HG03097 (cell line): Measurements from ENCODE around the gene SLC25A19.
"Not testable (repeated sequence)": the region's sequence is repeated elsewhere in the genome, so short reads cannot be mapped to it uniquely, and the experiment has no call there.

Source experiments
- ATAC-seq: cut with Tn5 transposase; IDR thresholded peaks from one replicate; pipeline ENCODE4 v1.9.1; 2021; ENCODE audit not compliant: unreplicated experiment, low FRiP score

SLC25A19 gene

DNA sequence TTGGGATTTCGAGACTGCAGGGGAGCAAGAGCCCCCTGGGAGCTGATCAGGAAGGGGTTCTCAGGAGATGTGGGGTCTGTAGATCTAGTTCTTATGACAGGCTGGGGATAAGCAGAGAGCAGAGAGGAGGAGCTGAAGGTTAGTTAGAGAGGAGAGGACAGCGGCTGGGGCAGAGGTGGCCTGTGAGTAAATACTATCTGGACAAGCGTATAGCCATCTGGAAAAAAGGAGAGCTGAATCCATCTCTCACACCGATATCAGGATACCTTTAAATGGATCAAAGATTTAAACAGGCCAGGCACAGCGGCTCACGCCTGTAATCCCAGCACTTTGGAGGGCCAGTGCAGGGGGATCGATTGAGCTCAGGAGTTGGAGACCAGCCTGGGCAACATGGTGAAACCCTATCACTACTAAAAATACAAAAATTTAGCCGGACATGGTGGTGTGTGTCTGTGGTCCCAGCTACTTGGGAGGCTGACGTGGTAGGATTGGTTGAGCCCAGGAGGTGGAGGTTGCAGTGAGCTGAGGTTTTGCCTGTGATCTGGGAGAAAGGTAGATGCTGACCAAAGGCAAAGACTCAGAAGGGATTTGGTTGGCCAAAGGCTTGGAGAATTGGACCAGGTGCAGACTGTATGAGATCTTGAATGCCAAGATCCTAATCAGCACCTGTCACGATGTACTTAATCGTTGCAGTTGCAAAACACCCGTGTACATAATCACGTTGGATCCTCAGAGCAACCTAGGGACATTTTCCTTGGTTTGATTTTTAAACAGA lies 18.9 kb upstream of the SLC25A19 start:
- no peak for ATAC-seq

DNA sequence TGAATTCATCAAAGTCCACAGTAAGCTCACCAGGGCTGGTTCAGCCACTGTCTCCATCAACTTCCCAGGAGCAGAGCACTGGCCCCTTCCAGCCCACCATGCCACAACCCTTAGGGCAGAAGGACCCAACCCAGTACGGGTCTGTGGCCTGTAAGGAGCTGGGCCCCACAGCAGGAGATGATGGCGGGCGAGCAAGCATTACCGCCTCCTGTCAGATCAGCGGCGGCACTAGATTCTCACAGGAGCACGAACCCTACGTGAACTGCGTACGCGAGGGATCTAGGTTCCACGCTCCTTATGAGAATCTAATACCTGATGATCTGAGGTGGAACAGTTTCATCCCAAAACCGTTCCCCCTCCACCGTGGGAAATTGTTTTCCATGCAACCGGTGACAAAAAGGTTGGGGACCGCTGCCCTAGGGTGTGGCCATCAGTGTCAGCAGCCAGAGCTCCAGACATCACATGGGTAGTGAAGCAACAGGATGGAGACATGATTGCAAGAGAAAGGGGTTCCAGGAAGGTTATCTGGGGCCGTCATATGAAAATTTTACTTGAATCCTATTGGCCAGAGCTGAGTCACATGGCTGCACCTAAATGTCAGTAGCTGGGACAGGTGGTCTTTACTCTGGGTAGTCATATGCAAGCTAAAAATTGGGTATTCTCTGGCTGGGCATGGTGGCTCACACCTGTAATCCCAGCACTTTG lies 12.4 kb upstream of the SLC25A19 start:
- no peak for ATAC-seq

DNA sequence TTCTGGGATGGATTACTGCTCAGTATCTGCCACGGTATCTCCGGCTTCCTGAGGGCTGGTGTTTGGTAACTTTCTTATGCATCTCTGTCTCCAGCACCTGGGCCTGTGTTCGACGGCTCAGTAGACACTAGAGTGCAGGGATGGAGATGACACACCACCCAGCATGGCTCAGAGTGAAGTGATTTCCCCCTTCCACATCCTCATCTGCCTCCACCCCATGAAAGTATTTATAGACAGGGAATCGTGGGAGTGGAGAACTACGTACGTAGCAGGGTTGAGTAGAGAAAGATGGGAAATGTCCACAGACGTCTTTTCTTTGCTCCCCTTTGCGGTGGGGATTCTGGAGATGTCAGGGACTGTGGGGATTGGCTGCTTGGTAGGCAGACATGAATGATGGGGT lies 11.8 kb upstream of the SLC25A19 start:
- no peak for ATAC-seq

DNA sequence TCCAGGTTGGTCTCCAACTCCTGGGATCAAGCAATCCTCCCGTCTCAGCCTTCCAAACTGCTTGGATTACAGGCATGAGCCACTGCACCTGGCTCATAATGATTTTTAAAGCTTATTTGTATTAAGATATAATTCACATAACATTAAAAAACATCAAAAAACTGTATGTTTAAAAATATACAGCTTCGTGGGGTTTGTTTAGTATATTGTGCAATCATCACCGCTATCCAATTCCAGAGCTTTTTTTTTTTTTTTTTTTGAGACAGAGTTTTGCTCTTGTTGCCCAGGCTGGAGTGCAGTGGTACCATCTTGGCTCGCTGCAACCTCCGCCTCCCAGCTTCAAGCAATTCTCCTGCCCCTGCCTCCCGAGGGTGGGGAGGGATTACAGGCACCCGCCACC lies 11.0 kb upstream of the SLC25A19 start:
- ATAC-seq = no peak

DNA sequence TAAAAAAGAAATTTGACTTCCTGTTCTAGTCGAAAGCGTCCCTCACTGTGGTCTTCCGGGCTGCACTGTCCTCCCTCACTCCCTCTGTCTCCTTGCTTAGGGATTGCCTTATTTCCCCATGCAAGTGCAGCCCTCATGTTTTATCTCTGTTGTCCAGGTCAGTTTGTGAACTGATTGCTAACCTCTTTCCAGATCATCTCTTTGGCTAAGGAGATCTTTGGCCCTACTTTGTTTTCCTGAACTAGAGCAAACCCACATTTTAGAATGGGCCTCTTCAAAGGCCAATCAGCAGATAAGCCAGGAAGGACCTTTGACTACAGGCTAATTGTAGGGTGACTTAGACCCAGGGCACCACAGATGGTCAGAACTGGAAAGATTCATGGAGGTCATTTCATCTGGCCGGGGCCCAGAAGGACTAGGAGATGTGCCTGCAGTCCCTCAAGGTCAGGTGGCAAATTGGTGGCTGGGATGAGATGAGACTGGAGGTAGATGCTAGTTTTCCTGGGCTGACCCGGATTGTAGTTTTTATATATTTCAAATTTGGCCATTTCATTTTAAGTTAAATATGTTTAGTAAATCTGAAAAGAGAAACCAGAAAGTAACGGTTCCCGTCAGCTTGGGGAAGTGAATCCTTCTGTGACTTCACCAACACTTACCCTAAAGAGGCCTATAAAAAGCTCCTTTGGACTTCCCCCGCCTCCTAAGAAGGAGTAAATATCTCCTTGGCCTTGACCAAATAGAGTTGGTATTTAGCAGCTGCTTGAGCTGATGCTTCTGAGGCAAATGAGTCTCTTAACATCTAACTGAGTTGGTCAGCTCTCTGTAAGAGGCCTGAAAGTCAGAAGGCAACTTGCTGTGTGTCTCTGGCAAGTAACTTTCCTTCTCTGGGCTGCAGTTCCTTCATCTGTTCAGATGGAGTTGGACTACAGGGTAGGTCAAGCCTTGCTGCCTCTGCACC lies 6.2 kb upstream of the SLC25A19 start:
- peak; percentile 56 for ATAC-seq

DNA sequence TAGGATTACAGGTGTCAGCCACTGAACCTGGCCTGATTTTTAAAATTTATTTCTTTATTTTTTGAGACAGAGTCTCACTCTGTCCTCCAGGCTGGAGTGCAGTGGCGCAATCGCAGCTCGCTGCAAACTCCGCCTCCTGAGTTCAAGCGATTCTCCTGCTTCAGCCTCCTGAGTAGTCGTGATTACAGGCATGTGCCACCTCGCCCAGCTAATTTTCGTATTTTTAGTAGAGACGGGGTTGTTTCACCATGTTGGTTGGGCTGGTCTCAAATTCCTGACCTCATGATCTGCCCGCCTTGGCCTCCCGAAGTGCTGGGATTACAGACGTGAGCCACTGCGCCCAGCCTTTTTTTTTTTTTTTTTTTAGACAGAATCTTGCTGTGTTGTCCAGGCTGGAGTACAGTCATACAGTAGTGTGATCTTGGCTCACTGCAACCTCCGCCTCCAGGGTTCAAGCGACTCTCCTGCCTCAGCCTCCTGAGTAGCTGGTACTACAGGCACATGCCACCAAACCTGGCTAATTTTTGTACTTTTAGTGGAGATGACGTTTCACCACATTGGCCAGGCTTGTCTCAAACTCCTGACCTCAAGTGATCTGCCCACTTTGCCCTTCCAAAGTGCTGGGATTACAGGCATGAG lies 3.7 kb upstream of the SLC25A19 start:
- not testable (repeated sequence) for ATAC-seq

DNA sequence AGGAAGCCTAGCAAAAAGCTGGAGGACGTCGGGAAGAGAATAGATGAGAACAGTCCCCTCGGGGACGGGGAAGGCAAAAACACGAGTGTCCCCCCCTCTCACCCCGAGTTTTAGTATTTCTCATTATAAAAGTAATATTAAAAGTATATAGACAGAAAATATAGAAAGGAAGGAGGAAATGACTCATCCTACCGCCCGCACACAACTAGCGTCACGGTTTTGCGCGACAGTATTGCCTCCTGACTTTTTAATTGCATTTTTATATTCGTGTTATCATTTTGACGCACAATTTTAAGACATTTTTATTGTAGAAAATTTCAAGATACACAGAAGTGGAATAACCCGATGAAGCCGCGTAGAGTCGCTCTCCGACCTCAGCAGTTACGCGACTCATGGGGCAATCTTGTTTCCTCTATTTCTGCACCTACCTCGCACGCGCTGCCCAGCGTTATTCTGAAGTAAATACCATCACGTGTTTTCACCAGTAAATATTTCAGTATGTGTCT lies 652 bp upstream of the SLC25A19 start:
- peak; percentile 25 for ATAC-seq

DNA sequence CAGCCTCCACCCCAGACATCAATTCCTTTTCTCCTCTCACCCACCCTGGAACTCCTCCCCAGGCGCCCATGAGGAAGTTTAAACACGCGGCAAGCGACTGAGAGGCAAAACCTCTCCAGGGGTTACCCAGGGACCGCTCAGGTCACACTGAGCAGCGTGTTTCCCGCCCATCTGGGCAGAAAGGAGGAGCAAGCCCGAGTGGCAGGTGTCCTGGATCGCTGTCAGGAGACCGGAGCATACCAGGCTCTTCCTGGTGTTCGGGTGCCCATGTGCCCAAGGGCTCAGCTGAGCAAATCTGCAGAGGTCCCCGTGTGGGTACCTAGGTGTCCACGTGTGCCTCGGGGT lies 491 bp downstream of the SLC25A19 start:
- ATAC-seq = no peak

DNA sequence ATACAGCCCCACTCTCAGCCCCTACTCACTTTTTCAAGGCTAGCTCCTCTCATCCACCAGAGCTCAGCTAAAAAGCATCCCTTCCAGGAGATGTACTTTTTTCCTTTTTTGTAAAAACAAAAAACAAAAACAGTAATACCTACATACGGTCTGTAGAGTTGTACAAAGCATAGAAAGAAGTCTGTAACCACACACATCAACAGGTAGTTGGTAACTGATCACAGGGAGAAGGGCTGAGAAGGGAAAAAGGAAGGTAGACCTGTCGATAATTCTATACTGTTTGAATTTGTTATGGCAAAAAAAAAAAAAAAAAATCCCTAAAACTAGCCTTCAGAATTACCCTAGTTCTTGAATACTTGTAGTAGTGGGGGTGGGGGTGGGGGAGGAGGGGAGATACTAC lies 874 bp downstream of the SLC25A19 start:
- ATAC-seq = no peak

DNA sequence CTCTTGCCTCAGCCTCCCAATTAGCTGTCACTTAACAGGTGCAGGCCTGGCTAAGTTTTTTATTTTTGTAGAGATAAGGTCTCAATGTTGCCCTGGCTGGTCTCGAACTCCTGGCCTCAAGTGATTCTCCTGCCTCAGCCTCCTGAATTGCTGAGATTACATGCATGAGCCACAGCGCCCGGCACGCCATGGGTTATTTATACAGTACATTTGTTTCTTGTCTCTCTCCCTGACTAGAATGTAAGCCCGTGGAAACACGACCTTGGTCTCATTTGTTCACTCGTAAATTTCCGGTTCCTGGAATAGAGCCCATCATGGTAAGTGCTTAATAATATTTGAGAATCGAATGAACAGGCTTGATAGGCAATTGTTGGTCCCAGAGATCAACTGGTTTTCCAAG lies 2.0 kb downstream of the SLC25A19 start:
- ATAC-seq = no peak

DNA sequence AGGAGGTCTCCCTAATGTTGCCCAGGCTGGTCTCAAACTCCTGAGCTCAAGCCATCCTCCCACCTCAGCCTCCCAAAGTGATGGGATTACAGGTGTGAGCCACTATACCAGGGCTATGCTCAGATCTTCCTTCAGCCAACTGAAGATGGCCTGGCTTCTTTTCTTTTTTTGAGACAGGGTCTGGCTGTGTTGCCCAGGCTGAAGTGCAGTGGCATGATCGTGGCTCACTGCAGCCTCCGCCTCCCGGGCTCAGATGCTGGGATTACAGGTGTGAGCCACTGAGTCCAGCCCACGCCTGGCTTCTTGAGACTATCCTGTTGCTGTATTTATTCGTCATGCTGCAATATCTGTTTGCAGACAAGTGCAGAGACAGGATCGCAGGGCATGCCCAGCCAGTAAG lies 4.1 kb downstream of the SLC25A19 start:
- ATAC-seq = no peak

DNA sequence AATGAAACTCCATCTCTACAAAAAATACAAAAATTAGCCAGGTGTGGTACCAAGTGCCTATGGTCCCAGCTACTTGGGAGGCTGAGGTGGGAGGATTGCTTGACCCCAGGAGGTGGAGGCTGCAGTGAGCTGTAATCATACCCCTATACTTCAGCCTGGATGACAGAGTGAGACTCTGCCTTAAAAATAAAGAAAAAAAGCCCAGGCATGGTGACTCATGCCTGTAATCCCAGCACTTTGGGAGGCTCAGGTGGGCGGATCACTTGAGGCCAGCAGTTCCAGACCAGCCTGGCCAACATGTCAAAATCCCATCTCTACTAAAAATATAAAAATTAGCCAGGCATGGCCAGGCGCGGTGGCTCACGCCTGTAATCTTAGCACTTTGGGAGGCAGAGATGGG lies 9.0 kb downstream of the SLC25A19 start:
- not testable (repeated sequence) for ATAC-seq

DNA sequence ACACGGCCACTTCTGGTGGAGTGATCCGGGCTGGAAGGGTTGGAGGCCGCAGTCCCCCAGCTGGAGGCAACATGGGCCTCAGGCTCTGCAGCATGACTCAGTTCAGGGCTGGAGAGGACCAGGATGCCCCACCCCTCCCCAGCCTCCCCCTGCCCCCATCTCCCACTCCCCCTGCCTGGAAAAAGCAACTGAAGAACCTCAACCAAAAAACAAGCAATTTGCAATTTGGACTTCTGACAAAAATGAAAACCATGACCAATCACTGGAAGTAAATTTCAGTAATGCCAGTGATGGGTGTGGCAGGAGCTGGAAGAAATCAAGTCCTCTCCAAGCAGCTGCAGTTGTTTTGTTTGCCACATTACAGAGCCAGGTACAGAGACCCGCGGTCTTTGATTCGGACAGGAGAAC lies 11.6 kb downstream of the SLC25A19 start:
- no peak for ATAC-seq

DNA sequence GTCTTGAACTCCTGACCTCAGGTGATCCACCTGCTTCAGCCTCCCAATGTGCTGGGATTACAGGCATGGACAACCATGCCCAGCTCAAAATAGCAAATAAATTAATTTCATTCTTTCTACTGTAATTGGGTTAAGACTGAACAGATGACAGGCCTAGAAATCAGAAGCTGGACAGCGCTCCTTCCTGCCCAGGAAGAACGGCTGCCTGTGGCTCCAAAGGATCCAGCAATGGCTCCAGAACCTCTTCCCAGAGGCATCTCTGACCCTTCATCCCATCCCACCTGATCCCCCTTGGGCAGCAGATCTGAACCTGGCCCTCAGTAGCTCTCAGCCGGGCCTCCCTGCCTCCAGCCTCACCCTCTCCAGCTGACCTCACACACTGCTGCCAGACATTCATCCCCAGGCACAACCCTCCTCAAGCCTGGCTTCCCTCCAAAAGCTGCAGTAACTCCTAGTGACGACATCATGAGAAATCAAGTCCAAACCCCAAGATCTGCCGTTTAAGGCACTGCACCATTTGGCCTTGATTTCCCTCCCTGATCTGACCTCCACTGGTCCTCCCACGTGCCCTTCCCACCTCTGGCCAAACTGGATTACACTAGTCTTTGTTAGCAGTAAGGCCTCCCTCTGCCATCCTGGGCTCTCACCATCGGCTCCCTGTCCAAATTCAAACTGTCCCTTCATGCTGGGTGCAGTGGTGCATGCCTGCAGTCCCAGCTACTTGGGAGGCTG lies 15.1 kb downstream of the SLC25A19 start:
- ATAC-seq = no peak

DNA sequence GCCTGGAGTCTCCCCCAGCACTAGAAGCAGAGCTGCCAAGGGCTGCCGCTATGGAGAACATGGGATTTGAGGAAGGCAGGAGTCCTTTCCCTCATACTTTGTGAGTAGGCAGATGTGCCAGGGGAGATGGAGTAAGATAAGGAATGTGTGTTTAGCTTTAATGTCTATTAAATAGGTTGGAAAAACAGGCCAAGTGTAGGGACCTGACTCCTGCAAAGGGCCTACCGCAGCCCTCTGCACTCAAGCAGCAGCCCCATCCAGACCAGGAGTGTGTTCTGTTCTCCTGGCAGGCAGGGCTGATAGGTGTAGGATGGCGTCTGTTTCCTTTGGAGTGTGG lies 16.4 kb downstream of the SLC25A19 start:
- no peak for ATAC-seq

DNA sequence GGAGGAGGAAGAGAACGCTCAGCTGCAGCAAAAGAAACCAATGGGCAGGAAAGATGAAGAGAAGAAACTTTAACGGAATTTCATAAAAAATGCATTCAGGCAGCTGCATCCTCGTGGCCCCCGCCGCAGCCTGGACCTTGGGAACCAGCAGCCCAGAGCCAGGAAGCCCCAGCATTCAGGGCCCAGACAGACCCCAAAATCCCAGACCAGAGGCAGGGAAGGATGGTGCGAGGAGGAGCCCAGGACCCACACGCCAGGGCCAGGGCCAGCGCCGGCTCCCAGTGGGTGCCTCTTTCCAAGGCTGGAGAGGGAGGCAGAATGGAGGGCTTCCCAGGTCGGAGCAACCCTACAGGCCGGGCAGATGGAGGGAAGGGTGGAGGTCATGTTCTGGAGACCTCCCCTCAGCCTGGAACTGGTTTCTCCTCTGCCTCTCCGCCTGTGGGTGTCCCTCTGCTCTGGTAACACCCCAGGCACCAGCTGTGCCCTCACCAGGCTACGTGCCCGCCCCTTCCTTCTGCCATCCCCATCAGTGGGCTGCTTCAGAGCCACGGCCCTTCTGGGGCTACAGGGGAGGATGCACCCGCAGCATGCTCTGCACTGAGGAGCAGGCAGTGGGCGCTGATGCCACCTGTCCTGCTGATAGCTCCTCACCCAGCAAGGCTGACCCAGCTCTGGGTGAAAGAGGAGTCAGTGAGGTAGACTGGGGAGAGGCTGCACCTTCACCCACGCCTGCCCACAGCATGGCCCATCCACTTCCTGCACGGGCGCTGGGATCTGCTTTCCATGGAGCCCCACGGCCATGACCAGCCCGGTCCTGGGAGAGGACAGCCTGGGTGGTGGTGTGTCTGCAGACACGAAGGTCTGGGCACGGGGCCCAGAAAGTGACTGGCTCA lies 17.0 kb downstream of the SLC25A19 start:
- ATAC-seq = no peak

DNA sequence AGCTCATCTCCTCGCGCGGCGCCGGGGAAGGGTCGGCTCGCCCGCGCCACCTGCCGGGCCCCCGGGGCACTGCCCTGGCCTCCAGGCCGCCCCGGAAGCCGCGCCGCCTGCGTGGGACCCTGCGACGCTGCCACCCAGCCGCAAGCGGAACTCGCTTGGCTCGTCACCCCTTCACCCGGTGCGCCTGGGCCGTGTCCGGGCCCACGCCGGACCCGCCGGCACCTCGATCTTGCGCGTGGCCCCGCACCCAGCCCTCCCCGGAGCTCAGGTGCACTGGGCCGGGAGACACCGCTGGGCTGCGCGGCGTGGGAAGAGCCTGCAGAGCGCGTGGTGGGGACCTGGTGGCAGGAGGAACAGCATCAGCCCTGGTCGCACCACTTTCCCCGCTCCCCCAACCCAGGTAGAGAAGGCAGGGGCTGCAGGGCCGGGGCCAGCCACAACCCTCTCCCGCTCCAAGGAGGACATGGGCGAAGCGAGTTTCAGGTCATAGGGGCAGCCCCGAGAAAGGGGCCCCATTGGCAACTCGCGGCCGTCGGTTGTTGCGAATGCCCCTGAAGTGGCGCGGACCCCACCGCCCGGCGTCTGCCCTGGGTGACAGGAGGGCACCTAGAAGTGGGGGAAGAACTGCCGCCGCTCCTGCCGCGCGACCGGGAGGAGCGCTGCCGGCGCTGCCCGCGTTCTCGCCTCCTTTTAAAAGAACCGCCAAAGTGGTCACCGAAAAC lies 17.8 kb downstream of the SLC25A19 start:
- ATAC-seq = peak; percentile 65

DNA sequence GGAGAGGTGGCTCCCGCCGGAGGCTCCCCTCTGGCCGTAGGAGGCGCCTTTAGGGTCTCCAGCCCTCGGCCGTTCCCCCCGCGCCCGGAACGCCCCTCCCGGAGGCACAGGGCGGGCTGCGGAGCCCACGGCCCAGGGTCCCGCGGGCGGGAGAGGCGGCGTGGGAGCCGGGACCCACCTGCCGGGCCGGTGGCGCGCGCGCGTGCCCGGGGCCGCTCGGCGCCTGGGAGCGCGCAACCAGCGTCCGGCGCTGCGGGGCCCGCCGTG lies 18.3 kb downstream of the SLC25A19 start, which contains the start of gene MIF4GD:
Gene MIF4GD (minus strand): TSS at position 266 of the 267 bp plus-strand sequence. CDS start 1,036 bp downstream, outside the sequence.
- ATAC-seq = peak; percentile 16
